ENCODE results near the gene CISH.

Gene CISH

DNA sequence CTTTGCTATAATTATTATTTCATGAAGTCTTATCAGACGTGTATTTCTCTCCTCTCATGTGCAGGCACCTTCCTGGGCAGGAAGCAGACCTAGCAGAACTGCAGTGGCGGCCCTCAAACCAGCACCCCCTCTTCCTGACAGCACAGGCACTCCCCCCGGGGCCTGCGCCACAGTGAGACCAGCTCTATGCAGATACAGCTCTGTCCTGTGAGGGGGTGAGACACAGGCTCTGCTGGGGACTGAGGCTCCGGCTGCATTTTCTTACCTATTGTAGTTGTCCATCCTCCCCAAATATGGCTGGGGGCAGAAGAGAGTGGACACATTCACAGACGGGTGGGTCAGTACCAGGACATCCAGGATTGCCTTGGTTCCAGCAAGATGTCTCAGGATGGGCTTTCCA is 5.0 kb downstream of the CISH start:
- Histone ChIP-seq H4K20me1 (ENCODE audit: low read depth, low read length) (no peaks in the 10 kb centered on the region), H3K36me3 (ENCODE audit: low read length) (no peaks in the 10 kb centered on the region), H3K27ac (ENCODE audit: low read depth, low read length) (no peak overlapping the region), H3K4me2 (ENCODE audit: low read depth, low read length, poor library complexity, severe bottlenecking) (no peak overlapping the region), H3F3A (ENCODE audit: insufficient read depth) (no peaks in the 10 kb centered on the region), H3K9me2 (replicated peaks; ENCODE audit: insufficient read depth, low read length) (no peaks in the 10 kb centered on the region), H3K9me3 (ENCODE audit: insufficient read depth, low read length) (no peaks in the 10 kb centered on the region), H3K27me3 (ENCODE audit: low read length) (no peaks in the 10 kb centered on the region), H3K79me2 (ENCODE audit: insufficient read depth, low read length) (no peaks in the 10 kb centered on the region), H3K9ac (ENCODE audit: low read length) (no peak overlapping the region), H3K4me3 (ENCODE audit: insufficient read depth, low read length, poor library complexity, severe bottlenecking) (no peak overlapping the region), H2AFZ (ENCODE audit: low read depth, low read length, severe bottlenecking) (no peak overlapping the region)
- no peak for TF ChIP-seq EZH2phosphoT487 (conservative IDR thresholded peaks at IDR 0.05; ENCODE audit: low read length)
- TF ChIP-seq, protein P1, sequence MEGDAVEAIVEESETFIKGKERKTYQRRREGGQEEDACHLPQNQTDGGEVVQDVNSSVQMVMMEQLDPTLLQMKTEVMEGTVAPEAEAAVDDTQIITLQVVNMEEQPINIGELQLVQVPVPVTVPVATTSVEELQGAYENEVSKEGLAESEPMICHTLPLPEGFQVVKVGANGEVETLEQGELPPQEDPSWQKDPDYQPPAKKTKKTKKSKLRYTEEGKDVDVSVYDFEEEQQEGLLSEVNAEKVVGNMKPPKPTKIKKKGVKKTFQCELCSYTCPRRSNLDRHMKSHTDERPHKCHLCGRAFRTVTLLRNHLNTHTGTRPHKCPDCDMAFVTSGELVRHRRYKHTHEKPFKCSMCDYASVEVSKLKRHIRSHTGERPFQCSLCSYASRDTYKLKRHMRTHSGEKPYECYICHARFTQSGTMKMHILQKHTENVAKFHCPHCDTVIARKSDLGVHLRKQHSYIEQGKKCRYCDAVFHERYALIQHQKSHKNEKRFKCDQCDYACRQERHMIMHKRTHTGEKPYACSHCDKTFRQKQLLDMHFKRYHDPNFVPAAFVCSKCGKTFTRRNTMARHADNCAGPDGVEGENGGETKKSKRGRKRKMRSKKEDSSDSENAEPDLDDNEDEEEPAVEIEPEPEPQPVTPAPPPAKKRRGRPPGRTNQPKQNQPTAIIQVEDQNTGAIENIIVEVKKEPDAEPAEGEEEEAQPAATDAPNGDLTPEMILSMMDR (IDR thresholded peaks at IDR 0.05; ENCODE audit: insufficient read depth, low read length, poor library complexity, severe bottlenecking) = no peak

DNA sequence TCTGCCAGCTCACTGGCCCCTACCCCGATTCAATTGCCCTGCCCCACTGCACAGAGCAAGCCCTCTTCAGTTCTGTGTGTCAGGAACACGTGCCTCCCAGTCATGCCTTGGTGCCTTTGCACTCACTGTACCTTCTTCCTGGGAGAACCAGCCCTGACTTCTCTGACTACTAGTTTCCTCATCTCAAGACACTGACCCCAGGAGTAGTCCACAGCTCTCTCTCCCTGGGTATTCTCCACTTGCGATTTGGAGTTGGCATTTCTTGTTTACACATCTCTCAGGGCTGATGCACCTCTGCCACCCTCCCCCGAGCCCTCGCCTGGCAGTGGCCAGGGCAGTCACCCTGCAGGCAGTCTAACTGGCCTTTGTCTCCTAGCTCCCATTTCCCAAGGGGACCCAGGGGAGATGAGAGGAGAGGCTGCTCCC is 5.7 kb downstream of the CISH start:
- H2AFZ ChIP-seq (ENCODE audit: low read depth, low read length, severe bottlenecking) = no peak overlapping the region
- H3K9ac ChIP-seq (ENCODE audit: low read length) = no peak overlapping the region
- H3F3A ChIP-seq (ENCODE audit: insufficient read depth) = no peaks in the 10 kb centered on the region
- no peaks in the 10 kb centered on the region for H3K79me2 ChIP-seq (ENCODE audit: insufficient read depth, low read length)
- no peak for TF ChIP-seq EZH2phosphoT487 (conservative IDR thresholded peaks at IDR 0.05; ENCODE audit: low read length)
- TF ChIP-seq, protein P1 (IDR thresholded peaks at IDR 0.05; ENCODE audit: insufficient read depth, low read length, poor library complexity, severe bottlenecking) = no peak
- H3K27me3 ChIP-seq (ENCODE audit: low read length) = no peaks in the 10 kb centered on the region
- H3K4me3 ChIP-seq (ENCODE audit: insufficient read depth, low read length, poor library complexity, severe bottlenecking) = no peak overlapping the region
- H3K27ac ChIP-seq (ENCODE audit: low read depth, low read length) = no peak overlapping the region
- no peak overlapping the region for H3K4me2 ChIP-seq (ENCODE audit: low read depth, low read length, poor library complexity, severe bottlenecking)
- H3K9me2 ChIP-seq (replicated peaks; ENCODE audit: insufficient read depth, low read length) = no peaks in the 10 kb centered on the region
- no peaks in the 10 kb centered on the region for H4K20me1 ChIP-seq (ENCODE audit: low read depth, low read length)
- no peaks in the 10 kb centered on the region for H3K36me3 ChIP-seq (ENCODE audit: low read length)
- H3K9me3 ChIP-seq (ENCODE audit: insufficient read depth, low read length) = no peaks in the 10 kb centered on the region

DNA sequence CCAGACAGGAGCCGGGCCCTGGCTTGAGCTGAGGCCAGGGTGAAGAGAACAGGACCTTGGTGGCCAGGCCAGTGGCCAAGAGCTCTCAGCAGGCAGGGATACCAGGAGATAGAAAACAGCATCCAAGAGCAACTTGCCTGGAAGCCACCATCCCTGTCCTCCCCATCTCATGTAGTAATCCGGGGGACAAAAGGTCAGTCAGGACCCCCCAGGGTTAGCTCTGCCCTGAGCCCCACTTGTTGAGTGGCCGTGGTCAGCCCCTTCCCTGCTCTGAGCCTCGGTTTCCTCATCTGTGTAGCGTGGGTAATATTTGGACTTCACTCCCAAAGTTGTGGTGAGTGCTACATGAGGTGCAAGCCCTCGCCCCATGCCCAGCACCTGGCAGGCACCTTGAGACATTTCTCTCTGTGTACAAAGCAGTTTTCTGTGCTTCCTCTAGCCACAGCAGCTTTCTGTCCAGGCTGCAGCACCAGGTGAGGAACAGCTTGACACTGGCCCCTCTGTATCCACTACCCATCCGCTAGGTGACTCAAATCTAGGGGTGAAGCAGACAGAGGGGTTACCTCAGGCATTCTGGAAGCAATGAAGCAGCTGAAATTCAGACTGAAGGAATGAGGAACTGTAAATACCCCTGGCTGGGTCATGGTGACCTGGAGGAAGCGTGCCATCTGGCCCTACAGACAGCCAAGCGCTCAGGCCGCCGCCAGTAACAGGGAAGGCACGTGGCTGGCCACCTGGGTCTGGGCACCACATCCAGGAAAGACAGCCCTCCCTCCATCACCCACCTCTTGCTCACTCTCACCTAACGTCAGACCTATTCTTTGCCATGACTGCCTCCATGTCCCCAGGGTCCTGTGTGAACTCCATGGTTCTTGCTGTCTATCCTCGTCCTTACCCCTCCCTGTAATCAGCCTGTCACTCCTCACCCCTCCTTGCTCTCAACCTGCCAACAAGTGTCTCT is 6.7 kb downstream of the CISH start:
- H3K27ac ChIP-seq (ENCODE audit: low read depth, low read length) = no peak overlapping the region

More for the DNA sequence above, 6.7 kb downstream of the CISH start:
- no peaks in the 10 kb centered on the region for H3K79me2 ChIP-seq (ENCODE audit: insufficient read depth, low read length)
- no peak overlapping the region for H2AFZ ChIP-seq (ENCODE audit: low read depth, low read length, severe bottlenecking)
- no peak overlapping the region for H3K9ac ChIP-seq (ENCODE audit: low read length)
- H3K4me3 ChIP-seq (ENCODE audit: insufficient read depth, low read length, poor library complexity, severe bottlenecking) = no peak overlapping the region
- no peak overlapping the region for H3K4me2 ChIP-seq (ENCODE audit: low read depth, low read length, poor library complexity, severe bottlenecking)
- H3F3A ChIP-seq (ENCODE audit: insufficient read depth) = no peaks in the 10 kb centered on the region
- H3K36me3 ChIP-seq (ENCODE audit: low read length) = no peaks in the 10 kb centered on the region
- TF ChIP-seq EZH2phosphoT487 (conservative IDR thresholded peaks at IDR 0.05; ENCODE audit: low read length) = no peak
- TF ChIP-seq, protein P1 (IDR thresholded peaks at IDR 0.05; ENCODE audit: insufficient read depth, low read length, poor library complexity, severe bottlenecking) = no peak
- H3K9me2 ChIP-seq (replicated peaks; ENCODE audit: insufficient read depth, low read length) = no peaks in the 10 kb centered on the region
- no peaks in the 10 kb centered on the region for H3K27me3 ChIP-seq (ENCODE audit: low read length)
- no peaks in the 10 kb centered on the region for H3K9me3 ChIP-seq (ENCODE audit: insufficient read depth, low read length)
- H4K20me1 ChIP-seq (ENCODE audit: low read depth, low read length) = no peaks in the 10 kb centered on the region
